ENCODE results near the gene CLCA4.

GRCh38 chr1:86541859-86542258 lies 5.0 kb upstream of the CLCA4 start:
- TF ChIP-seq CTCF (IDR thresholded peaks at IDR 0.05) = no peak
- TF ChIP-seq POLR2A (IDR thresholded peaks at IDR 0.05) = no peak
- TF ChIP-seq POLR2AphosphoS5 (IDR thresholded peaks at IDR 0.05) = no peak

All from upper lobe of left lung (tissue), 4 donors.